NCI-H510A treated with DMSO at 0.1 percent for 48 hours (cell line): ENCODE measurements around the gene TMC4.

Experiments
- DNase-seq: peaks from one replicate; lab custom pipeline; 2025; lab: John Stamatoyannopoulos, UW

TMC4 gene

GRCh38 chr19:54133312-54133956 is 39.5 kb downstream of the TMC4 start:
- peak; percentile 64 for DNase-seq

GRCh38 chr19:54129617-54129996 is 43.4 kb downstream of the TMC4 start:
- no peak for DNase-seq

DNA sequence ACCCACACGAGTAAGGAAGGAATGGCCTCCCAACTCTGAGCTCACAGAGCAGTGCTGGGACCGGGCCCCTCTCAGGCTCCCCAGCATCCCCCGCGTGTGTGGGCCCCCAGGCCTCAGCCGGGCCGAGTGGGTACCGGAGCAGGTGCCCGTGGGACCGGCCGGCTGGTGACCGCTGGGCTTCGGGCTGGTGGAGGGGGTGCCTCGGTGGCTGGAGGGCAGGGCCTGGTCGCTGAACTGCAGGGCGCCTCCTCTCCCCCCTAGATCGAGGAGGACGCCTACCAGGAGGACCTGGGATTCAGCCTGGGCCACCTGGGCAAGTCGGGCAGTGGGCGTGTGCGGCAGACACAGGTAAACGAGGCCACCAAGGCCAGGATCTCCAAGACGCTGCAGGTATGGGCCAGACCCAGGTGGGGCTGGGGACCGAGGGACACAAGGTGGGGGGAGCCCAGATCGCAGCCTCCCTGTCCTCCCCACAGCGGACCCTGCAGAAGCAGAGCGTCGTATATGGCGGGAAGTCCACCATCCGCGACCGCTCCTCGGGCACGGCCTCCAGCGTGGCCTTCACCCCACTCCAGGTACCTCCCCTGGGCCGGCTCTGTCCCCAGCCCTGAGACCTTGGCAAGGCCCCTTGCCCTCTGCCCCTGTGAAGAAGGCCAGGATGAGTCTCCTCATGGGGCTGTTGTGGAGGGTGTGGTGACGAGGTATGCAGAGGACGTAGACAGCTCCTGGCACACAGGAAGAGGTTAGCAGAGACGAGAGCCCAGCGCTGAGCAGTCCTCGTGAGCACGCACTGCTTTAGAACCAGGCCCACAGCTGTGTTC is 44.0 kb downstream of the TMC4 start:
- DNase-seq, result no peak

DNA sequence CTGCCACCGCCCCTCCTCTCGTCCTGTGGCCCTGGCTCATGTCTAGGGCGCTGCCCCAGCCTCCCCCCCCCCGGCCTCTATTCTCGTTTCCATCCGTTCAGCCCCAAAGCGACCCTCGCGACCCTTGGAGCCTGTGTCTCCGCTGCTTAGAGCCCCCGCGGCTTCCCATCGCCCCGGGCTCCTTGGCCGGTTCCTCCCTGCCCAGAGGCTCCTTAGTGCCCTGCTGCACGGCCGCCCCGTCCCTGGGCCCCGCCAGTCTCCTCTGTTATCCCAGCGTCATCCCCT is 44.6 kb downstream of the TMC4 start:
- DNase-seq, result no peak

DNA sequence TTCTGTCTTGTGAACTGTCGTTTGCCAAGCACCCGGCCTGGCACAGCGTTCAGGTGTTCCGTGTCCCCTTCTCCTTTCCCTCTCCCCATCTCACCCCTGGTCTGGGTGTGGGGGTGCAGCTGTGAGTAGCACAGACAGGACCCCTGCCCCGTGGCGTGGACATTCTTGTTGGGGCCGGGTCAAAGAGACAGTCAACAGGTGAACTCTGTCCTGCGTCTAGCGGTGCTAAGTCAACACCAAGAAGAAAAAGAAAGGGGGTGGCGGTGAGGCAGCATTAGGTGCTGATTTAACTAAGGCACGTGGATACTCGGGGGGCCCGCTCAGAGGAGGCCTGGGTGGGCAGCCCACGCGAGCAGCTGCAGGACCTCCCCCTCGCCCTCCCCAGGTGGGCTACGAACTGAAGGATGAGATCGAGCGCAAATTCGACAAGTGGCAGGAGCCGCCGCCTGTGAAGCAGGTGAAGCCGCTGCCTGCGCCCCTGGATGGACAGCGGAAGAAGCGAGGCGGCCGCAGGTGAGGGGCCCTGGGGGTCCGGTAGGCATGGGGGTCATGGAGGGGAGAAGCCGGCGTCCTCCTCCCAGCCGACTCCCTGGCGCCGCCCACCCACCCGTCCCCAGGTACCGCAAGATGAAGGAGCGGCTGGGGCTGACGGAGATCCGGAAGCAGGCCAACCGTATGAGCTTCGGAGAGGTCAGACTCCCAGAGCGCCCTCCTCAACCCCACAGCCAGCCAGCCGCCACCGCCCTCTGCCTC is 45.1 kb downstream of the TMC4 start:
- no peak for DNase-seq

DNA sequence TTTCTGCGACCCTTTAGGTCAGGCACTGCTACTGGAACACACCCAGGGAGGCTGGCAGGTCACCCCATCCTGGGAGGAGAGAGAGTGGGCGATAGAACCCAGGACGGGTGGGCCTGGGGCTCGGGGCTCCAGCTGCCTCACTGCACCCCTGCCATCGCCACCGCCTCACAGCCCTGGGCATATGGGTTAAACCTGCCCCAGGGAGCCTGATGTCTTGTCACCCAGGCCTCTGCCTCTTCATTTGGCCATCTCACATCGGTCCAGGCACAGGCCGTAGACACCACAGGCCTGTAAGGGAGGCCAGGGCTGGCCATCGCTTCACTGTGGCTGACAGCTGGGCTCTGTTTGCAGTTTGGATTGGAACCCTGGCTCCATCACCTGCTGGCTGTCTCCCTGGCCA is 47.2 kb downstream of the TMC4 start:
- no peak for DNase-seq

DNA sequence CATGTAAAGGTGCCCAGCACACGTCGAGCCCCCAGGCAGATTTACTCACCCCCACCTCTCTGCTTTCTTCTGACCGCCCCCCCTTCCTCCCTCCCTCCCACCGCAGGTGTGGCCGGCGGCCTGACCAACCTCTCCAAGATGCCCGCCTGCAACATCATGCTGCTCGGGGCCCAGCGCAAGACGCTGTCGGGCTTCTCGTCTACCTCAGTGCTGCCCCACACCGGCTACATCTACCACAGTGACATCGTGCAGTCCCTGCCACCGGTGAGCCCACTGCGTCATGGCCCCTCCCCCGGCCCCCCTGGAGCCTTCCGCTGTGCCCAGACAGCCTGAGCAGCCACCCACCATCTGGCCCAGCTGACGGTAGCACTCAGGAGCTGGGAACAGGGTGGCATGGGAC is 48.6 kb downstream of the TMC4 start:
- no peak for DNase-seq

- DNase-seq, result no peak
Observed at GRCh38 chr19:54123682-54124081, 49.3 kb downstream of the TMC4 start.

- DNase-seq, result no peak
Observed at GRCh38 chr19:54121259-54121658, 51.7 kb downstream of the TMC4 start.

DNA sequence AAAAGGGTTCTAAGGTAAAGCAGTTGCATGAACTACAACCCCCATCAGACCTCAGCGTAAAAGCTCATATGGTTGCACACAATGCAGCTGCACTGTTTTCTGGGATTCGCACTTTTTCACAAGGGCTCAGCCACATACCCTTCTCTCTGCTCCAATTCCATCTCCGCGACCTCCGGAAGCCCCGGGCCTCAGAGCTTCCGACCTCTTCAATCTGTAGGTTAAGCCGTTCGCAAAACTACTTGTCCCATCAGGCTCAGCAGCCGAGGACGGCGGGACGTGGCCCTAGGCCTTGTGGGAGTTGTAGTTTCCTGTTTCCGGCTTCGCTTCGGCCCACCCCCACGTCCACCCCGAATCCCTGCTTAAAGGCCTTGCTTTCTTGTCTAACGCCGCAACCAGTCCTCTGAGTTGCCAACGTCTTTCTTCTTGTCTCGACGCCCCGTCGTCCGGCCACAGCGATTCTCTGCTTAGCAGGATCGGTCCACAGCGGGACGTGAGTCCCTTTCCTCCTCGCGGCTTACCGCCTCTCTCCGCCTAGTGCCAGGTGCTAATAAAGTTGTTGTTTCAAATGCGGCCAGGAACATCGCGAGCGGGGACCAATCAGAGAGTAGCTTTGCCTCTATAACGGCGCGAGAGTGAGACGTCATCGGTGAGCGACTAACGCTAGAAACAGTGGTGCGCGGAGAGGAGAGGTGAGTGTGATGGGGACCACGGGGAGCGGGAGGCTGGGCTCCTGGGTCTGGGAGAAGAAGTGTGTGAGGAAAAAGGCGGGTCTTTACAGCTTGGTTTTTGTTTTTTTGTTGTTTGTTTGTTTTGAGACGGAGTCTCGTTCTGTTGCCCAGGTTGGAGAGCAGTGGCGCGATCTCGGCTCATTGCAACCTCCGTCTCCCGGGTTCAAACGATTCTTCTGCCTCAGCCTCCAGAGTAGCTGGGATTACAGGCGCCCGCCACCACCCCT is 57.6 kb downstream of the TMC4 start, which contains the start of the genes PRPF31 and TFPT:
PRPF31 (plus strand) TSS at position 646 of the 955 bp plus-strand sequence. CDS start 2,525 bp downstream, outside the sequence.
TFPT (minus strand) TSS at position 549 of the 955 bp plus-strand sequence; CDS start at position 161, 388 bp downstream.
- DNase-seq, result peak; percentile 97

GRCh38 chr19:54114340-54115108 is 58.4 kb downstream of the TMC4 start:
- DNase-seq, result no peak
